Measurements from ENCODE around the gene MYRF.

- TF ChIP-seq CTCF (conservative IDR thresholded peaks at IDR 0.05; ENCODE audit: low read depth, low read length) (peak; percentile 65), EZH2 (IDR thresholded peaks at IDR 0.05; ENCODE audit: low read length, unreplicated experiment) (no peak)
Observed at GRCh38 chr11:61752117-61752924, at the start of gene MYRF.

Data from PC-3 (cell line).